HG03571 (cell line): ENCODE results near the gene TRAPPC10.
"Not testable (repeated sequence)": the region's sequence is repeated elsewhere in the genome, so short reads cannot be mapped to it uniquely, and the experiment has no call there.

ENCODE experiments used
- ATAC-seq: cut with Tn5 transposase; IDR thresholded peaks from one replicate; pipeline ENCODE4 v1.9.1; 2021; ENCODE audit not compliant: unreplicated experiment

The TRAPPC10 gene

GRCh38 chr21:44086636-44087425 lies 74.7 kb downstream of the TRAPPC10 start:
- no peak for ATAC-seq

DNA sequence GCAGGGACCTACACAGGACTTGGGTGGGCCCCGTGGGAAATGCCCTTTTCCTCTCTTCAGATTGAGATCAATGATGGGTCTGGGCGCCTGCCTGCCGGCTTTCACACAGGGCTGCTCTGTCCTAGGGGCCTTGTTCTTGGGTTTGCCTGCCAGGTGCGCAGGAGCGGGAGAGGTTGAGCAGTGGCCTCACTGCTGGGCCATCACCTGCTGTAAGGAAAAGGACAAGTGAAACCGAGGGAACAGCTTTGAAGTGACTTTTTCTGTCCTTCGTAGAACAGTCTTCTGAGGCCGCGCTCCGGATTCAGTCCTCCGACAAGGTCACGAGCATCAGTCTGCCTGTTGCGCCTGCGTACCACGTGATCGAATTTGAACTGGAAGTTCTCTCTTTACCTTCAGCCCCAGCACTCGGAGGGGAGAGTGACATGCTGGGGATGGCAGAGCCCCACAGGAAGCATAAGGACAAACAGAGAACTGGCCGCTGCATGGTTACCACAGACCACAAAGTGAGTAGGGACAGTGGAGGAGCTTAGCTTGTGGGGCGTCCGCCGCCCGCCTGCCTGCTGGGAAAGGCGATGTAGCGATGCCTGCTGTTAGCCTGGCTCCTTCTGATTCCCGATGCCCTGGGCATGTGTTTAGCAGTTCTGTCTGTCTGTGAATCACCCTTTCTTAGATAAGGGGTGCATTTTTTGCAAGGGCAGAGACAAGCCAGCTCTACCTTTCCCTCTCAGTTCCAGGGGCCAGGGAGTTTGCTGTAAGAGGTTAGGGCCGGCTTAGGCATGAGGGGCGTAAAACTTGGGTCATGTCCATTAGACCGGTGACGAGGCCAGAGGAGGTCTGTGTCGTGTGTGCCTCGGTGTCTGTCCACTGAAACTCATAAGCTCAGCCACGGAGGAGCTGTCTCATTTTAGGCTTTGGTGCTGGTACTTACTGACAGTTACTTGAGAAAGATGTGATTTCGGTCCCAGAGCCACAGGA lies 75.6 kb downstream of the TRAPPC10 start:
- ATAC-seq = no peak

DNA sequence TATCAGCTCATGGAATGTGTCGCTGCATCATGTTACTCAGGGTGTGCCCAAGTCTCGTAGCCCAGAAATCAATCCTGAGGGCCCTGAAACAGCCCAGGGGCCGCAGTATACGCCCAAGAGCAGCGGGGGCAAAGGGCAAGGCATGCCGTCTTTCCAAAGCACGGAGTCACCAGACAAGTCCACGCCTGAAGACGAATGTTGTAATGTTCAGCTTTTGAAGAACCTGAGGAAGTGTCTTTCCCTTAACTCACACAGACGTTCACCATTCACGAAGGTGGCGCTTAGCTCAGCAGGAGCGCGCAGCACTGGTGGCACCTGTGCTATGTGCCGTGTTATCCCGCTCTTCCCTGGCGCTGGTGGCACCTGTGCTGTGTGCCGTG lies 76.3 kb downstream of the TRAPPC10 start:
- no peak for ATAC-seq

- peak; percentile 39 for ATAC-seq
These were observed 77.1 kb downstream of the TRAPPC10 start for GRCh38 chr21:44089001-44089911.

DNA sequence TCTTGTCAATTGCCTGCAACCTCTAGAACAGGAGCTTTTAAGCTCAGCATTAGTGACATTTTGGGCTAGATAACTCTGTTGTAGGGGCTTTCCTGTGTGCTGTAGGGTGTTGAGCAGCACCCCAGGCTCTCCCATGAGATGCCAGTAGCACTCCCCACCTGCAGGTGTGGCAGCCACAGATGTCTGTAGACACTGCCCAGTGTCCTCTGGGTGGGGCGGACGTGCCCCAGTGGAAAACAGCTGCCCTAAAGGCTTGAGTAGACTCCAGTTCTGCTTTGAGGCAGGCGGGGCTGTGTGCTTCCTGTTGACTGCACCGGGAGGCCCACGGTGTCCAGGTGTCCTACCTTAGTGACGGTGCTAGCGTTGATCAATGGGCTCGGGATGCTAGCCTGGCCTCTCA lies 78.2 kb downstream of the TRAPPC10 start:
- no peak for ATAC-seq

DNA sequence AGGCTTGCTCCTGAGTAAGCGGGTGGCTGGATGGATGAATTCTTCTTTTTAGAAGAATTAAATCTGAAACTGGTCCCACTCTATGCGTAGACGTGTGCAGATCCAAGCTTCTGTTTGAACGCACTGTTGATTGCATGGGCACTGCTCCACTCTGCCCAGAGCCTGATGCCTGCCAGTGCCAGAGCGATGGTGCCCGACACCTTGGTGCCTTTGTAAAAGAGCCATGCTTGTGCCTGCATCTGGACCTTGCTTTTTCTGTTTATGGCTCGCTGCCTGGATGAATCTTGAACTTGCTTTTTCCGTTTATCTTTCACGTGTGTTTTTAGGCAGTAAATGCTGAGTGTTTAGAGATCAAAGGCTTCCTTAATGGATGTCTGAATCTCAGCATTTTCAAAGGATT lies 80.1 kb downstream of the TRAPPC10 start:
- ATAC-seq = no peak

DNA sequence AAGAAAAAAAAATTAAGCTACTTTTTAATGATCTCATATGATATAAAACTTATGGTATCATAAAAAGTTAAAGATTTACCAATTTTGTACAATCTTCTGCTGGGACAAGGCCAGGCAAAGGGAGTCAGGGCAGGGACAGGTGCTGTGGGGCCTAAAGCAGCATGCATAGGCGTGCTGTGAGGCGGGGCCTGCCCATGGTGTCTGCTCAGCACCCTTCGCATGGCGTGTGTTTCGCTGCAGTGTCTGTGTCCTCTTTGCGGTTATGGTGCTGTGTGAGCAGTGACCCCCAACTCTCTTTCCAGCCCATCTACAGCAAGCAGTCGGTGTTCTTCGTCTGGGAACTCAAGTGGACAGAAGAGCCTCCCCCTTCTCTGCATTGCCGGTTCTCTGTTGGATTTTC lies 81.7 kb downstream of the TRAPPC10 start:
- ATAC-seq = no peak

DNA sequence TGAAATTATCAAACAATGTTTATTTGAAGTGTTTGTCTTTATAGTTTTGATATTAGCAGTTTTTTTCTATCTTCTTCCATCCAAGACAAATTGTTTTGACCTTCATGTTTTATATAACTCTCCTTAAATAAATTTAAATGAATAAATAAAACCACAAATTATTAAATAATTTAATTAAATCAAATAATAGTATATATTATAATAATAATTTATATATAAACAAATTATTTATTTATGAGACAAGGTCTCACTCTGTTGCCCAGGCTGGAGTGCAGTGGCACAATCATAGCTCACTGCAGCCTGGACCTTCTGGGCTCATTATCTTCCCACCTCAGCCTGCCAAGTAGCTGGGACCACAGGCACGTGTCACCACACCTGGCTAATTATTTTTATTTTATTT lies 82.7 kb downstream of the TRAPPC10 start:
- no peak for ATAC-seq

DNA sequence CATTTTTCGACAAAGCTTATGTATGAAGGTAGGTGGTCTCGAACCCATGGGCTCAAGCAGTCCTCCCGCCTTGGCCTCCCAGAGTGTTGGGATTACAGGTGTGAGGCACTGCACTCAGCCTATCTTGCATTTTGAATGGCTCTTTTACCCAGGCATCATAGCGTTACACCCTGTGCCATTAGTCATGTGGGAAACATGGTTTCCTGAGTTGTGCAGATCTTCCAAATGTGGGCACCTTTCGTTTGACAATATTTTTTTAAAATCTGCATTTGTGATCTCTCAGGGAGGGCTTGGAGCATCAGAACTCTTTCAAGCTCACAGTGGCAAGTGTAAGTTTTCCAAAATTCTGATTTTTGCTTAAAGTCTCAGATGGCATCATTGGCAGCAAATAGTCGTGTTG lies 86.4 kb downstream of the TRAPPC10 start:
- ATAC-seq = not testable (repeated sequence)

GRCh38 chr21:44098964-44099363 lies 86.9 kb downstream of the TRAPPC10 start:
- ATAC-seq = not testable (repeated sequence)

DNA sequence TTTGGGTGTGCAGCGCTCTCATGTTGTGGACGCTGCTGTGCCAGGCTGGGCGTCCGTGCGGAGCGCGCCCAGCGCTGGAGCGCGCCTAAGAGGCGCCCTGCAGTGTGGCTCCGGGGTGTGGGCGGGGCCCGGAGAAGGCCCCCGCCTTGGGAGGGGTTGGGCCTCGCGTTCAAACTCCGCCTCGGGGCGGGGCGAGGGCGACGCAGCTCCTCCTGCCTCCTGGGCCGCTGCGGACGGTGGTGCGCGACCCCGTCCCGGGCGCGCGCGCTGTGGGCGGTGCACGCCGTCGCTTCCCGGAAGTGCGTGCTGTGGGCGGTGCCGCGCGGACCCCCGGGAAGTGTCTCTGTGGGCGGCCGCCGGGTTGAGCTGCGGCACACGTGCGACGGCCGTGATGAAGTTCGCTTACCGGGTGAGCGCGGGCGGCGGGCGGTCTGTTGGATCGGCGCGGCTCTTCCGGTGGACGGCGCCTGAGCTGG lies 95.0 kb downstream of the TRAPPC10 start, which contains the start of gene PWP2:
TSS of gene PWP2 (plus strand) at position 374 of the 476 bp plus-strand sequence. CDS start at position 392, 18 bp downstream.
- ATAC-seq = peak; percentile 55

DNA sequence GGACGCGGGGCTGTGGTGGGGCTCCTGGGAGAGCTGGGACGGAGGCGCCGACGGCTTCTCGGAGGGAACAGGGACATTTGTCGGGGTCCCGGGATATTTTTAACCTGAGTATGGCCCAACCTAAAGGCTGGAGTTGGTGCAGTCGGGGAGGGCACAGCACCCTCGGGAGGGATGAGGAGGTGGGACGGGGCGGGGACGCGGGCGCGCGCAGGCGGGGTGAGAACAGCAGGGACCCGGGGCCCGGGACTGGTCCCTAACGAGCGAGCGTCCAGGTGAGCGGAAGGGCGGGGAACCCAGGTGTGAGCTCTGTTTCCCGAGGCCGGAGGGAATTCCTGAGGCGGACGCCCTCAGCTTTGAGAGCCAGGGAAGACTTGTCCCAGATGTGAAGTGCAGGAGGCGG lies 95.5 kb downstream of the TRAPPC10 start:
- ATAC-seq = peak; percentile 22

DNA sequence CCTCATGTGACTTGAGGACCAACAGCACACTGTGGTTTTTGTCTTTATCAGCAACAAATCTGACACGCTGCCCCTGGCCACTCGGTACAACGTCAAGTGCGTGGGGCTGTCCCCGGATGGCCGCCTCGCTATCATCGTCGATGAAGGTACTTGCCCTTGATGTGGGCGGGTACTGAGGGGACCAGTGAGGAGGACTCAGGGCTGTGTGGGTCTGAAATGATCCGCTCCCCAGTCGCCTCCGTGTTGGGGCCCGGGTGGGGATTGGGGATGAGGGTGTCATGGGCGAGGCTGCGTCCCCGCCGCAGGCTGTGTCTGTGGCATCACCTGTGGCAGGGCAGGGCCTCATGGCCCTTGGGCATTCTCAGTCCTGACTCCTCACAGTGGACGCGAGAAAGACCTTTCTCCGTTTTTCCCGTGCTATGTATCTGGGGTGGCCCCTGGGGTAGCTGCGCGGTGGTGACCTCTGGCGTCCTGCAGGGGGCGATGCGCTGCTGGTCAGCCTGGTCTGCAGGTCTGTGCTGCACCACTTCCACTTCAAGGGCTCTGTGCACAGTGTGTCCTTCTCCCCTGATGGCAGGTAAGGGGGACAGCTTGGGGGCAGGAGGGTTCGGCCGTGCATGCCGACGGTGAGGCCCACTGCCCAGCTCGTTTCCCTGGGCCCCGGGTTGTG lies 101.7 kb downstream of the TRAPPC10 start:
- not testable (repeated sequence) for ATAC-seq

DNA sequence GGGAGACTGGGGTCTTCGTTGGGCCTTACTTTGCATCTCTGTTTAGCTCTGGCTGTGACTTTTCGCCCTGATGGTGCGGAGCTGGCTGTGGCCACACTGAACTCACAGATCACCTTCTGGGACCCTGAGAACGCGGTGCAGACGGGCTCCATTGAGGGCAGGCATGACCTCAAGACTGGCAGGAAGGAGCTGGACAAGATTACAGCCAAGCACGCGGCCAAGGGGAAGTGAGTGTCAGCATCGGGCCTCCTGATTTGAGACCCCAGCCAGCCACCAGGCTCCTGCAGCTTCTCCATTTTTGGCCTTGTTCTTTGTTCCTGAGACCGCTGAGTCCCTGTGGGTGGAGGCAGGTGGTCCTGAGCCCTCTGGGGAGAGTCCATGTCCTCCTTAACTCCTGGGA lies 110.0 kb downstream of the TRAPPC10 start:
- ATAC-seq = not testable (repeated sequence)

DNA sequence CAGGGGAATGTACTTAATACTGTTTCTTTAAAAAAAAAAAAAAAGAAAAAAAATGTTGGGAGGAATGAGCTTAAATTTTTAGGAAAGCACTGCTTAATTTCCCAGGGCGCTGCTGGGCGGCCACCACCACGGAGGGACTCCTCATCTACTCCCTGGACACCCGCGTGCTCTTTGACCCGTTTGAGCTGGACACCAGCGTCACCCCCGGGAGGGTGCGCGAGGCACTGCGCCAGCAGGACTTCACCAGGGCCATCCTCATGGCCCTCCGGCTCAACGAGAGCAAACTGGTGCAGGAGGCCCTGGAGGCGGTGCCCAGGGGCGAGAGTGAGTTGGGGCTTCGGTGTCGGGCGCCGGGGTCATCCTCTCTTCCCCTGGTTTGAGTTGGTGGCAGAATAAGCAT lies 115.7 kb downstream of the TRAPPC10 start:
- not testable (repeated sequence) for ATAC-seq

DNA sequence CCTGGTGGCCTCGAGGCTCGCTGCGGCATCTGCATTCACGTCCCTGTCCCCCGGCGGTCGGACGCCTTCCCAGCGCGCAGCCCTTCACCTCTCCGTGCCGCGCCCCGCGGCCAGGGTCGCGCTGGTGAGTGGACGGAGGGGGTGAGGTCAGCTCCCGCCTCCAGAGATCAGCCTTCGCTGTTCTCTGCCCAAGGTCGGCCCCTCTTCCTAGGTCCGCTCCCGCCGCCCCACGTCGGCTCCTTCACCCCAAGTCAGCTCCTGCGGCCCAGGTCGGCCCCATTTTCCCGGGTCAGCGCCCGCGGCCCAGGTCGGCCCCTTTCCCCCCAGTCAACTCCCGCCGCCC lies 121.6 kb downstream of the TRAPPC10 start:
- peak; percentile 25 for ATAC-seq

DNA sequence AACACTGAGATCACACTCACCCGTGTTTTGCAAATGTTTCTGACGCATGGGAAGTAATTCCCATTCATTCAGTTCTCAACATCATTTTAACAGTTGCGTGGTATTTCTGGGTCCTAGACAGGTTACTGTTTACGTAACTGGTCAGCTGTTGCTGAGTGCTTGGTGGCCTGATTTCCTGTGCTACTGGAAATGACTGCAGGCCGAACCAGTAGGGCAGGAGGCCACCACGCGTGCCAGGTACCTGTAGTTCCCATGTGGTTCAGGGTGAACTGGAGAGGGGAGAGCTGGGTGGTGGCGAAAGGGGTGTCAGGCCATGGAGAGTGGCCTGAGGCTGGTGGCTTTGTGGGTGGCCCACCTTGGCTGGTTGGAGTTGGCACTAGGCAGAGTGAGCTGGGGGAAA lies 122.6 kb downstream of the TRAPPC10 start:
- not testable (repeated sequence) for ATAC-seq

GRCh38 chr21:44138039-44138438 lies 125.9 kb downstream of the TRAPPC10 start:
- not testable (repeated sequence) for ATAC-seq

GRCh38 chr21:44139787-44140551 lies 127.9 kb downstream of the TRAPPC10 start:
- not testable (repeated sequence) for ATAC-seq
